AG09319 (cell line): ENCODE data around the gene NOS3.

Experiments used
- DNase-seq: peaks from one replicate; pipeline ENCODE4 v3.0.0-alpha.2; 2010; ENCODE audit warnings: low read depth; ENCODE audit errors: extremely low read depth
- CTCF ChIP-seq: IDR thresholded peaks from 2 replicates; pipeline ENCODE4 v1.5.1; 2011; ENCODE audit warnings: low read depth, mild to moderate bottlenecking, inconsistent platforms, low read length, moderate library complexity

Gene NOS3

GRCh38 chr7:150968056-150968733, 22.6 kb upstream of the NOS3 start:
- DNase-seq = no peak
- no peak for TF ChIP-seq CTCF

DNA sequence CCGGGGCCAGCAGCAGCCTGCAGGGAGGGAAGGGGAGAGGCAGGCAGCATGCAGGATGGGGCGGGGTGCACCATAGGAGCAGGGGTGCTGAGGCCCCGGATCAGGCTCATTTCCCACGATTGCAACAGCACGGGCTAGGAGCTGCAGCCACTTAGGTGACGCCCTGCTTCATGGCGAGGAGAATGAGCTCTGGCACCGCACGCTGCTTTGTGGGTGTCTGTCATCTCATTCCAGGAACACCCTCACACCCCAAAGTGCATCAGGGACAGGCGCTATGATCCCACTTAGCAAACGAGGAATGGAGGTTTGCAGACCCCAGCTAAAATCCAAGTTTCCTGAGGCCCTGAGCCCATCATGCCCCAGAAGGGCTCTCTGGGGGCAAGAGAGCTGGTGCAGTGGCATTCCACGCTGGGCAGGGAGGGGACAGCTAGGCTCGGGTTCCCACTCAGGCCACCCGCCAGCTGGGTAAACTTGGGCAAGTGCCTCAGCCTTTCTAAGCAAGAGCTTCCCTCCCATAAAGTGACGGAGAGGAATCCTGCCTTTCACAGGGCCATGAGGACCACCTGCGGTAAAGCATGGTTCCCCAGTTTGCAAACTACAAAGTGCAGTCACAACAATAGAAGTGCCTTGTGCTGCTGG, 22.0 kb upstream of the NOS3 start:
- no peak for TF ChIP-seq CTCF
- DNase-seq = no peak

DNA sequence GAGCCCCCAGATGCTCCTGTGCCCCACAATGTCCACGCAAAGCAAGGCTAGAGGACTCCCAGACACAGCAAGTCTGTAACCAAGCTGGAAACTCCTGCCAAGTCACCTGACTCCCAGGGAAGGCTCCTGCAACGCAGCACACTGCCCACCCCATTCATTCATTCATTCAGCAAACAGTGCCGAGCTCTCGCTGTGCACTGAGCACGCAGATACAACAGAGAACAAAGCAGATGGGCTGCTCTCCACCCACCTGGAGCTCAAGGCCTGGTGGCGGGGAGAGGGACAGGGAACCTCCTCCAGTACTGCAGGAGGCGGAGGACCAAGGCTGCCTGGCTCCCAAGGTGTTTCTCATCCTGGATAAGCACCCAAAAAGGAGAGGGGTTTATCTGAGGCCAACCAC, 21.3 kb upstream of the NOS3 start:
- no peak for TF ChIP-seq CTCF
- no peak for DNase-seq

- TF ChIP-seq CTCF = no peak
- DNase-seq = no peak
Measured at GRCh38 chr7:150970424-150970823, 20.4 kb upstream of the NOS3 start.

GRCh38 chr7:150971242-150972022, 19.4 kb upstream of the NOS3 start:
- DNase-seq = no peak
- TF ChIP-seq CTCF = no peak

DNA sequence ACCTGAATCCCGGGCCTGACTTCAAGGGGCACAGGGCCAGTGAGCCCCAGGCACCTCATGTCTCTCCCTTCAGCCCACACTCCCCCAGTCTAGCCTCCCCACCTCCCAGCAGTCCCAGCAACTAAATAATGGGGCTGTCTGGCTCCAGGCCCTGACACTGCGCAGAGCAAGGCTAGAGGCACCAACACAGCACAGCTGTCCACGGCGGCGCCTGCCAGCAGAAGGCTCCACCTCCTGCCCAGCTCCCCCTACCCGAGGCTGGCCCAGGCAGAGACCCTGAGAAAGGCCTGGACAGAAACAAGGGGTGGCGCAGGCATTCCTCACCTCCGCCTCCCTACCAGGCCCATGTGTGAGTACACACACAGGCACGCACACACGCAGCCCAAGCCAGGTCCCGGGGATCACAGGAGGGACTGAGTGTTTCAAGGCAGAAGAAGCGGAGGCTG, 18.8 kb upstream of the NOS3 start:
- no peak for TF ChIP-seq CTCF
- no peak for DNase-seq

- TF ChIP-seq CTCF = no peak
- DNase-seq = no peak
Measured at GRCh38 chr7:150972741-150973140, 18.1 kb upstream of the NOS3 start.
